Gastrocnemius medialis (tissue), 4 donors: Measurements from ENCODE around the gene MGAT5. TPM values are rescaled to one million over a fixed set of nuclear protein-coding genes. Genes with fewer than 3 reads are reported as not detected.

Experiments used
- ATAC-seq, 2 donors: fragments of 150-250 bp; one replicate each; pipeline ENCODE4 v1.9.1; 2016
- DNase-seq, 2 donors: peaks; one replicate each; pipeline ENCODE4 v3.0.0-alpha.2; 2019
- H3K27ac ChIP-seq, 4 donors: fragments of 200-600 bp; sonication (generic); 1 replicate in 1 of 4; 2 replicates in 3 of 4; pipeline ENCODE4 v1.5.1; 2016 to 2018; ENCODE audit warnings: mild to moderate bottlenecking in 2 of 4, moderate library complexity in 1 of 4
- H3K27me3 ChIP-seq, 3 donors: fragments of 200-600 bp; sonication (generic) in 2 of 3; 1 replicate in 1 of 3; 2 replicates in 2 of 3; pipeline versions ENCODE4 v1.5.1 to v1.6.0; 2016 to 2019; ENCODE audit warnings: mild to moderate bottlenecking in 1 of 3, moderate library complexity in 1 of 3
- H3K36me3 ChIP-seq, 2 donors: fragments of 200-600 bp; sonication (generic) in 1 of 2; one replicate each; pipeline ENCODE4 v1.5.1; 2017 to 2018
- H3K4me1 ChIP-seq, 2 donors: fragments of 200-600 bp; sonication (generic) in 1 of 2; one replicate each; pipeline ENCODE4 v1.5.1; 2016 to 2017; ENCODE audit warnings: mild to moderate bottlenecking in 2 of 2
- H3K4me3 ChIP-seq, 4 donors: fragments of 200-600 bp; sonication (generic) in 3 of 4; 1 replicate in 1 of 4; 2 replicates in 3 of 4; pipeline ENCODE4 v1.5.1; 2016 to 2019; ENCODE audit warnings: mild to moderate bottlenecking in 2 of 4
- H3K9me3 ChIP-seq, 3 donors: fragments of 200-600 bp; sonication (generic) in 2 of 3; 1 replicate in 1 of 3; 2 replicates in 2 of 3; pipeline ENCODE4 v1.5.1; 2016 to 2019
- CTCF ChIP-seq, 5 experiments: fragments of 450-650 bp in 3 of 5; fragments of 200-600 bp in 2 of 5; sonication (generic) in 2 of 5; IDR thresholded peaks in 4 of 5; conservative IDR thresholded peaks in 1 of 5; 1 replicate in 4 of 5; 2 replicates in 1 of 5; pipeline ENCODE4 v1.5.1; 2016 to 2019; ENCODE audit warnings: antibody characterized with exemption in 5 of 5, mild to moderate bottlenecking in 3 of 5, moderate library complexity in 3 of 5
- POLR2A ChIP-seq, 2 donors: fragments of 450-650 bp; IDR thresholded peaks; one replicate each; pipeline ENCODE4 v1.6.1; 2017; ENCODE audit warnings: antibody characterized with exemption in 2 of 2, mild to moderate bottlenecking in 2 of 2, moderate library complexity in 2 of 2
- in situ Hi-C, 4 donors: fragments of 200-750 bp; cut with MboI; loops; one replicate each; pipeline versions ENCODE4 v1.15.0 to v1.8.0; 2017; ENCODE audit warnings: low sequenced_read_pairs in 4 of 4
- intact Hi-C: fragments of 100-400 bp; cut with DNase I; formaldehyde crosslinking; loops from one replicate; pipeline ENCODE4 v1.15.1; 2023; ENCODE audit warnings: low total_unique reads
- total RNA-seq, 4 donors: library from RNA; depleted of rRNA; stranded (reverse); fragments of >200 nt; gene quantifications; one replicate each; pipeline versions ENCODE4 v1.1.0 to v1.2.3, GENCODE V29; 2016

Gene MGAT5
- total RNA-seq, 4 donors from 2014 or later: 3.0 to 4.9 (median 3.3) TPM

DNA sequence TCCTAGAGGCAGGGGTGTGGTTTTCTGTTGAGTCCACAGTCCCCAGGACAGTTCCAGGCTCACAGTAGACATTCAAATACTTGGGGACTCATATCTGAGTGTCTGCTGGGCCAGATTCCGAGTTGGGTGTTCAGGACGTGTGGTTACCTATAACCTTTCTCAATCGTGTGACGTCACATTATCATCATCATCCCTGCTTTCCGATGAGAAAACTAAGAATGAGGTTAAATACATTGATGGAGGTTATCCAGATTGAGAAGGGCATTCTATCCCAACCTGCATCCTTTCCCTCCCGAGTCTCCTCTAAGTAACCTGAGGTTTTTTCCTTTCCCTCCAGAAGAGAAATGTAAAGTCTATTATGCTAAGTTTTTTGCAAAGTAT is 204.6 kb downstream of the MGAT5 start:
- intact Hi-C loops: no loop called here
- DNase-seq (no peak), ATAC-seq (no peak)
- H3K4me3 ChIP-seq: no peak overlapping the region
- TF ChIP-seq CTCF (IDR thresholded peaks at IDR 0.05 in 4 of 5, conservative IDR thresholded peaks at IDR 0.05 in 1 of 5): no peak
- in situ Hi-C loops: loop anchor here in 2 of 4 donors (25.0 kb wide), 1 partner anchor 429 kb away; no protein-coding TSS in a partner anchor
- H3K27me3 ChIP-seq: no peaks in the 10 kb centered on the region
- H3K27ac ChIP-seq: no peak overlapping the region
- H3K36me3 ChIP-seq: no peaks in the 10 kb centered on the region
- no peaks in the 10 kb centered on the region for H3K9me3 ChIP-seq
- H3K4me1 ChIP-seq: no peaks in the 10 kb centered on the region

- Histone ChIP-seq H3K27me3 (no peaks in the 10 kb centered on the region), H3K36me3 (no peaks in the 10 kb centered on the region), H3K4me3 (no peak overlapping the region), H3K4me1 (no peaks in the 10 kb centered on the region), H3K9me3 (no peaks in the 10 kb centered on the region), H3K27ac (no peak overlapping the region)
- TF ChIP-seq CTCF (IDR thresholded peaks at IDR 0.05 in 4 of 5, conservative IDR thresholded peaks at IDR 0.05 in 1 of 5) (no peak), POLR2A (IDR thresholded peaks at IDR 0.05) (no peak)
- in situ Hi-C loops (loop anchor here in 2 of 4 donors (25.0 kb wide), 1 partner anchor 428 kb away; no protein-coding TSS in a partner anchor), intact Hi-C loops (no loop called here)
- no peak for DNase-seq
- no peak for ATAC-seq
Measured at GRCh38 chr2:134458950-134459349, 205.1 kb downstream of the MGAT5 start.

DNA sequence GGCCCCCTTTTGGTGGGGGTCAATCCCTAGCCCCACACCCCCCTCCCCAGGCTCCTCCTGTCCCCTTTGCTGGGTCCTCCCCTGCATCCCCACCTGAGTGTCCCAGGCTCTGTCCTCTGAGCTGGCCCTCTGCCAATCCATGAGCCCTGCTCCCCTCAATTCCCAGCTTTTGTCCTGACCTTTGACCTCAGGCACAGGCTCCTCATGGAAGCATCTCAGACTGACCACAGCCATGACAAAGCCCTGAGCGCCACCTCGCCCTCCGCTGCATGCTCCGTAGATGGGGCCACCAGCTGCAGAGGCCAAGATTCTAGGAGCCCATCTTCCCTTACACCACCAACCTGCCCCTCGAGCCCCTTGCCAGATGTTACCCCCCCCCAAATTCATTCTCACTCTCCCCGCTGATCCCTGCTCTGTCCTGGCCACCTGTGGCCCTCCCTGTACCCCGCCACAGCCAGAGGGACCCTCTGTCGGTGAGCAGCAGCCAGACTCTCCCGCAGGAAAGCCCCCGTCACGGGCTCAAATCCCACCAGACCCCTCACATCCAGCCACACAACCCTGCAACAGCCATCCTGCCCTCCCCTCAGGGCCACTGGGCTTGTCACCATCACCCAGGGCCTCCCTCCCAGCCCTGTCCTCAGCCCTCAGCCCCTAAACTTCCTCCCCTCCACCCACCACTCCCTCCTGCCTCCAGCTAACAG is 206.0 kb downstream of the MGAT5 start:
- no peaks in the 10 kb centered on the region for H3K4me1 ChIP-seq
- no peaks in the 10 kb centered on the region for H3K36me3 ChIP-seq
- in situ Hi-C loops: loop anchor here in 2 of 4 donors (25.0 kb wide), 1 partner anchor 427 kb away; no protein-coding TSS in a partner anchor
- DNase-seq: no peak
- no peaks in the 10 kb centered on the region for H3K27me3 ChIP-seq
- H3K9me3 ChIP-seq: no peaks in the 10 kb centered on the region
- no peak overlapping the region for H3K27ac ChIP-seq
- no peak overlapping the region for H3K4me3 ChIP-seq
- intact Hi-C loops: no loop called here
- no peak for ATAC-seq
- TF ChIP-seq CTCF (IDR thresholded peaks at IDR 0.05 in 4 of 5, conservative IDR thresholded peaks at IDR 0.05 in 1 of 5) (no peak), POLR2A (IDR thresholded peaks at IDR 0.05) (no peak)

GRCh38 chr2:134460583-134460998 is 206.7 kb downstream of the MGAT5 start:
- no peak overlapping the region for H3K4me3 ChIP-seq
- intact Hi-C loops: no loop called here
- no peaks in the 10 kb centered on the region for H3K36me3 ChIP-seq
- in situ Hi-C loops: loop anchor here in 2 of 4 donors (25.0 kb wide), 1 partner anchor 427 kb away; no protein-coding TSS in a partner anchor
- no peaks in the 10 kb centered on the region for H3K9me3 ChIP-seq
- H3K27me3 ChIP-seq: no peaks in the 10 kb centered on the region
- no peak for TF ChIP-seq CTCF (IDR thresholded peaks at IDR 0.05 in 4 of 5, conservative IDR thresholded peaks at IDR 0.05 in 1 of 5)
- no peak for TF ChIP-seq POLR2A (IDR thresholded peaks at IDR 0.05)
- ATAC-seq (no peak), DNase-seq (peak in 1 of 2 donors; percentile 5)
- no peak overlapping the region for H3K27ac ChIP-seq
- H3K4me1 ChIP-seq: no peaks in the 10 kb centered on the region
